AG09309 (cell line): ENCODE measurements around the gene PTPMT1.

ENCODE experiments used
- DNase-seq: peaks from one replicate; pipeline ENCODE4 v3.0.0-alpha.2; 2010; ENCODE audit warnings: low read depth
- H3K4me3 ChIP-seq: 2 replicates; pipeline ENCODE4 v1.5.1; 2011; ENCODE audit warnings: mild to moderate bottlenecking, low read depth, low read length, moderate library complexity; ENCODE audit not compliant: control insufficient read depth
- CTCF ChIP-seq: IDR thresholded peaks from 2 replicates; pipeline ENCODE4 v1.5.1; 2011; ENCODE audit warnings: mild to moderate bottlenecking, low read depth, low read length, inconsistent platforms; ENCODE audit not compliant: insufficient read depth, control insufficient read depth; ENCODE audit errors: missing control alignments

The PTPMT1 gene

GRCh38 chr11:47611348-47611794 is 46.0 kb downstream of the PTPMT1 start:
- no peak overlapping the region for H3K4me3 ChIP-seq
- no peak for DNase-seq
- no peak for TF ChIP-seq CTCF

- H3K4me3 ChIP-seq: no peak overlapping the region
- no peak for DNase-seq
- TF ChIP-seq CTCF: no peak
These were observed 49.9 kb downstream of the PTPMT1 start for GRCh38 chr11:47615249-47615648.

- peak; percentile 61 for DNase-seq
- no peak overlapping the region for H3K4me3 ChIP-seq
- peak; percentile 99 for TF ChIP-seq CTCF
These were observed 51.5 kb downstream of the PTPMT1 start for GRCh38 chr11:47616726-47617416.

- no peak for TF ChIP-seq CTCF
- DNase-seq: peak; percentile 56
- no peak overlapping the region for H3K4me3 ChIP-seq
These were observed 52.0 kb downstream of the PTPMT1 start for GRCh38 chr11:47617417-47617809.

GRCh38 chr11:47620836-47621378 is 55.5 kb downstream of the PTPMT1 start:
- no peak overlapping the region for H3K4me3 ChIP-seq
- no peak for DNase-seq
- no peak for TF ChIP-seq CTCF
